Liver (tissue), 9 donors: ENCODE data around the gene IL9R. TPM values are rescaled to one million over a fixed set of nuclear protein-coding genes. Genes with fewer than 3 reads are reported as not detected.

Experiments used
- DNase-seq: peaks from one replicate; pipeline ENCODE4 v3.0.0-alpha.2; 2017; ENCODE audit warnings: low spot score
- H3K27ac ChIP-seq, 2 donors: one replicate each; pipeline ENCODE4 v1.7.0; 2013; ENCODE audit warnings: inconsistent platforms in 2 of 2, low read length in 2 of 2, control low read depth in 1 of 2, low read depth in 1 of 2, mild to moderate bottlenecking in 1 of 2
- H3K27me3 ChIP-seq, 4 donors: one replicate each; pipeline versions ENCODE4 v1.6.1 to v1.7.0; 2013; ENCODE audit warnings: low read length in 3 of 4, inconsistent platforms in 1 of 4, mild to moderate bottlenecking in 1 of 4, moderate library complexity in 1 of 4; ENCODE audit not compliant: control insufficient read depth in 4 of 4, insufficient read depth in 4 of 4
- H3K36me3 ChIP-seq, 4 donors: one replicate each; pipeline versions ENCODE4 v1.6.1 to v1.7.0; 2013; ENCODE audit warnings: low read length in 3 of 4, mild to moderate bottlenecking in 3 of 4, low read depth in 1 of 4, moderate library complexity in 1 of 4; ENCODE audit not compliant: control insufficient read depth in 4 of 4, insufficient read depth in 3 of 4
- H3K4me1 ChIP-seq, 4 donors: one replicate each; pipeline versions ENCODE4 v1.6.1 to v1.7.0; 2013; ENCODE audit warnings: low read length in 3 of 4, mild to moderate bottlenecking in 3 of 4, moderate library complexity in 1 of 4; ENCODE audit not compliant: control insufficient read depth in 4 of 4, insufficient read depth in 4 of 4
- H3K4me3 ChIP-seq, 3 donors: one replicate each; pipeline versions ENCODE4 v1.6.1 to v1.7.0; 2013; ENCODE audit warnings: low read length in 3 of 3, control low read depth in 1 of 3, low read depth in 1 of 3, mild to moderate bottlenecking in 1 of 3
- H3K9ac ChIP-seq, 2 donors: one replicate each; pipeline ENCODE4 v1.7.0; 2013; ENCODE audit warnings: low read length in 2 of 2, mild to moderate bottlenecking in 2 of 2, moderate library complexity in 2 of 2, control low read depth in 1 of 2, low read depth in 1 of 2
- H3K9me3 ChIP-seq, 4 donors: one replicate each; pipeline versions ENCODE4 v1.6.1 to v1.7.0; 2013; ENCODE audit warnings: low read length in 3 of 4; ENCODE audit not compliant: control insufficient read depth in 4 of 4
- EGR1 ChIP-seq, 2 donors: IDR thresholded peaks; 2 replicates each; pipeline ENCODE4 v1.6.1; 2016 to 2018; ENCODE audit warnings: antibody characterized with exemption in 2 of 2, low read depth in 2 of 2
- FOXA1 ChIP-seq: IDR thresholded peaks from 2 replicates; pipeline ENCODE4 v1.6.1; 2016; ENCODE audit warnings: antibody characterized with exemption
- FOXA2 ChIP-seq: IDR thresholded peaks from 2 replicates; pipeline ENCODE4 v1.6.1; 2016; ENCODE audit warnings: antibody characterized with exemption
- HNF4A ChIP-seq, 2 donors: conservative IDR thresholded peaks; 2 replicates each; pipeline ENCODE4 v1.6.1; 2016; ENCODE audit warnings: antibody characterized with exemption in 2 of 2, mild to moderate bottlenecking in 2 of 2
- HNF4G ChIP-seq: IDR thresholded peaks from 2 replicates; pipeline ENCODE4 v1.6.1; 2016; ENCODE audit warnings: antibody characterized with exemption
- JUND ChIP-seq, 2 donors: IDR thresholded peaks; 2 replicates each; pipeline ENCODE4 v1.6.1; 2016; ENCODE audit warnings: antibody characterized with exemption in 2 of 2
- NR2F2 ChIP-seq: IDR thresholded peaks from 2 replicates; pipeline ENCODE4 v1.6.1; 2016; ENCODE audit warnings: antibody characterized with exemption
- RAD21 ChIP-seq, 2 donors: IDR thresholded peaks; 2 replicates each; pipeline ENCODE4 v1.6.1; 2016; ENCODE audit warnings: antibody characterized with exemption in 2 of 2, mild to moderate bottlenecking in 2 of 2
- REST ChIP-seq: IDR thresholded peaks from 2 replicates; pipeline ENCODE4 v1.6.1; 2016; ENCODE audit warnings: antibody characterized with exemption, mild to moderate bottlenecking
- RXRA ChIP-seq, 2 donors: IDR thresholded peaks; 2 replicates each; pipeline ENCODE4 v1.6.1; 2017 to 2018; ENCODE audit warnings: antibody characterized with exemption in 2 of 2, mild to moderate bottlenecking in 1 of 2
- SP1 ChIP-seq: IDR thresholded peaks from 2 replicates; pipeline ENCODE4 v1.6.1; 2018; ENCODE audit warnings: antibody characterized with exemption, mild to moderate bottlenecking
- TAF1 ChIP-seq: conservative IDR thresholded peaks from 2 replicates; pipeline ENCODE4 v1.6.1; 2016; ENCODE audit warnings: antibody characterized with exemption, mild to moderate bottlenecking
- YY1 ChIP-seq: IDR thresholded peaks from 2 replicates; pipeline ENCODE4 v1.6.1; 2016; ENCODE audit warnings: antibody characterized with exemption, mild to moderate bottlenecking
- ZBTB33 ChIP-seq: IDR thresholded peaks from 2 replicates; pipeline ENCODE4 v1.6.1; 2016; ENCODE audit warnings: antibody characterized with exemption
- WGBS: extraction: QIAGEN DNeasy Blood & Tissue Kit; methylation state at CpG from one replicate; pipeline ENCODE4 v1.1.7; 2013; 5-methylcytosine and 5-hydroxymethylcytosine counted together
- polyA plus RNA-seq, 2 donors: library from polyadenylated mRNA; stranded (reverse) in 1 of 2; unstranded in 1 of 2; fragments of 200-250 nt in 1 of 2; fragments of >200 nt in 1 of 2; fragmentation: Nextera tagmentation in 1 of 2; extraction: Ambion mirVana in 1 of 2; gene quantifications; one replicate each; pipeline versions ENCODE4 v1.2.1 to v1.2.3, GENCODE V29; 2013 to 2015
- total RNA-seq, 2 donors: library from RNA; depleted of rRNA; stranded (reverse); fragments of >200 nt; gene quantifications; one replicate each; pipeline ENCODE4 v1.2.3, GENCODE V29; 2014
- TF ChIP-seq, protein P1 (sequence below): IDR thresholded peaks from 2 replicates; pipeline ENCODE4 v1.6.1; 2016; ENCODE audit warnings: antibody characterized with exemption
- TF ChIP-seq, protein P2 (sequence below): IDR thresholded peaks from 2 replicates; pipeline ENCODE4 v1.6.1; 2016; ENCODE audit warnings: antibody characterized with exemption
- TF ChIP-seq, protein P3 (sequence below): fragments of 150-350 bp; IDR thresholded peaks from 2 replicates; pipeline ENCODE4 v1.5.1; 2017; ENCODE audit warnings: improper control_type of control experiment, low read depth, low read length; ENCODE audit not compliant: missing input control
- donor health status: healthy.
- donor health status: healthy.
- donor health status: healthy.
- donor health status: healthy.
- donor health status: healthy.

Gene IL9R
- total and polyA plus RNA-seq, 4 donors = 0.05 to 0.08 (median 0.07) TPM; not detected in 1

DNA sequence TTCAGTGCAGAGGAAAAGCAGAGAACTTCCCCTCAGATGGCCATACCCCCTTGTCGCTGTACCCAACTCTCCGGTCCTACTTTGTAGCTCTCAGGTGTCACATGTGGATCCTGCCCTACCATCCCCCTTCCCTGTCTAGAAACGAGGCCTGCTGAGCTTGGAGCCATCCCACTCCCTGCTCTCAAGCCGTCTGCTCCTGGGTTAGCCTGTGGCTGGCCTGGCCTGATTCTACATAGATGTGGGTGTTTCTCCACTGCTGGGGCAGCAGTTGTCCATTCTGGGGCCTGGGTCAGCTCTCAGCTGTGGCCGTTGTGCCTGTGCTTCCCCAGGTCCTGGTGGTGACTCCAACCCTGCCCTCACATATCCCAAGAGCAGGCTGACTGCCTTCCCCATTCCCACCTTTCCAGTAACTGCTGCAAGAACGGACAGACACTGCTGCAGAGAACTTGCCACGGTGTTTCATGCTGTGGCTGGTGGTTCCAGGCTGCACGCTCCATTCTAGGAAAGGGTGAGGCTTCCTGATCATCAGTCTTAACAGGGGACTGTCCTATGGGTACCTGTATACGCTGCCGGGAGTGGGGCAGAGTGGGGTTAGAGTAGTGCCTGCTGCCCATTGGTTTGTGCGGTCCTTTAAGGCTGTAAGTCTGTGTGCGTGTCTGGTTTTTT lies 3.6 kb downstream of the IL9R start:
- Histone ChIP-seq H3K4me3 (no peak overlapping the region), H3K27ac (no peak overlapping the region), H3K36me3 (no peaks in the 10 kb centered on the region), H3K27me3 (no peaks in the 10 kb centered on the region), H3K9ac (no peak overlapping the region), H3K4me1 (no peaks in the 10 kb centered on the region), H3K9me3 (no peaks in the 10 kb centered on the region)
- 73% methylated on average over 12 of the region's 12 CpGs for WGBS
- no peak for DNase-seq
- no peak for TF ChIP-seq ZBTB33
- TF ChIP-seq TAF1 = no peak
- no peak for TF ChIP-seq SP1
- TF ChIP-seq RXRA (IDR thresholded peaks at IDR 0.05) = no peak
- no peak for TF ChIP-seq NR2F2
- no peak for TF ChIP-seq FOXA2
- no peak for TF ChIP-seq REST
- TF ChIP-seq HNF4G = no peak
- TF ChIP-seq, protein P1, sequence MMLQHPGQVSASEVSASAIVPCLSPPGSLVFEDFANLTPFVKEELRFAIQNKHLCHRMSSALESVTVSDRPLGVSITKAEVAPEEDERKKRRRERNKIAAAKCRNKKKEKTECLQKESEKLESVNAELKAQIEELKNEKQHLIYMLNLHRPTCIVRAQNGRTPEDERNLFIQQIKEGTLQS = no peak
- TF ChIP-seq, protein P2, sequence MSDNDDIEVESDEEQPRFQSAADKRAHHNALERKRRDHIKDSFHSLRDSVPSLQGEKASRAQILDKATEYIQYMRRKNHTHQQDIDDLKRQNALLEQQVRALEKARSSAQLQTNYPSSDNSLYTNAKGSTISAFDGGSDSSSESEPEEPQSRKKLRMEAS = no peak
- no peak for TF ChIP-seq YY1
- no peak for TF ChIP-seq EGR1 (IDR thresholded peaks at IDR 0.05; ENCODE audit: low read depth in 2 of 2)
- TF ChIP-seq JUND (IDR thresholded peaks at IDR 0.05) = no peak
- no peak for TF ChIP-seq RAD21 (IDR thresholded peaks at IDR 0.05)
- TF ChIP-seq, protein P3, sequence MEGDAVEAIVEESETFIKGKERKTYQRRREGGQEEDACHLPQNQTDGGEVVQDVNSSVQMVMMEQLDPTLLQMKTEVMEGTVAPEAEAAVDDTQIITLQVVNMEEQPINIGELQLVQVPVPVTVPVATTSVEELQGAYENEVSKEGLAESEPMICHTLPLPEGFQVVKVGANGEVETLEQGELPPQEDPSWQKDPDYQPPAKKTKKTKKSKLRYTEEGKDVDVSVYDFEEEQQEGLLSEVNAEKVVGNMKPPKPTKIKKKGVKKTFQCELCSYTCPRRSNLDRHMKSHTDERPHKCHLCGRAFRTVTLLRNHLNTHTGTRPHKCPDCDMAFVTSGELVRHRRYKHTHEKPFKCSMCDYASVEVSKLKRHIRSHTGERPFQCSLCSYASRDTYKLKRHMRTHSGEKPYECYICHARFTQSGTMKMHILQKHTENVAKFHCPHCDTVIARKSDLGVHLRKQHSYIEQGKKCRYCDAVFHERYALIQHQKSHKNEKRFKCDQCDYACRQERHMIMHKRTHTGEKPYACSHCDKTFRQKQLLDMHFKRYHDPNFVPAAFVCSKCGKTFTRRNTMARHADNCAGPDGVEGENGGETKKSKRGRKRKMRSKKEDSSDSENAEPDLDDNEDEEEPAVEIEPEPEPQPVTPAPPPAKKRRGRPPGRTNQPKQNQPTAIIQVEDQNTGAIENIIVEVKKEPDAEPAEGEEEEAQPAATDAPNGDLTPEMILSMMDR = no peak

DNA sequence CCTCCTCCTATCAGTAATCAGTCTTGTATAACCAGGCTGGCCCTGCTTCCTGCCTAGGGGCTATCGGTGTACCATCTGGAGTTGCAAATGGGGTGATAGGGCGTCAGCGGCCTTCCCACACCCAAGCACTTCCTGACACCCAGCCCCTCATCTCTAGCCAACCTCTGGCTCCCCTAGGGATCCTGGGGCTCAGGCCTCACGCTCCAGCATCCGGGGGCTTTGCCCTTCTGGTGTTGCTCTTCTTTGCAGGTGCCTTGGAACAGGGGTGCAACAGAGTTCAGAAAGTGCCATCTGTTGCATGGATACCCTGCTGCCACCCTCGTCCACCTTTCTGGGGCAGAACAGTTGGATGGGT lies 4.1 kb downstream of the IL9R start:
- Histone ChIP-seq H3K27me3 (no peaks in the 10 kb centered on the region), H3K4me1 (no peaks in the 10 kb centered on the region), H3K27ac (no peak overlapping the region), H3K9ac (no peak overlapping the region), H3K4me3 (no peak overlapping the region), H3K9me3 (no peaks in the 10 kb centered on the region), H3K36me3 (no peaks in the 10 kb centered on the region)
- no peak for DNase-seq
- WGBS = 68% methylated on average over 6 of the region's 6 CpGs
- TF ChIP-seq EGR1 (IDR thresholded peaks at IDR 0.05; ENCODE audit: low read depth in 2 of 2) = no peak
- TF ChIP-seq ZBTB33 = no peak
- TF ChIP-seq, protein P1 = no peak
- TF ChIP-seq, protein P2 = no peak
- no peak for TF ChIP-seq RXRA (IDR thresholded peaks at IDR 0.05)
- TF ChIP-seq HNF4G = no peak
- TF ChIP-seq TAF1 = no peak
- TF ChIP-seq SP1 = no peak
- TF ChIP-seq RAD21 (IDR thresholded peaks at IDR 0.05) = no peak
- TF ChIP-seq HNF4A (conservative IDR thresholded peaks at IDR 0.05) = no peak
- TF ChIP-seq, protein P3 = no peak
- no peak for TF ChIP-seq FOXA1
- TF ChIP-seq JUND (IDR thresholded peaks at IDR 0.05) = no peak
- no peak for TF ChIP-seq FOXA2
